WTC11 (cell line): ENCODE measurements around the gene GBP1. TPM values are rescaled to one million over a fixed set of nuclear protein-coding genes. Genes with fewer than 3 reads are reported as not detected.

Source experiments
- ATAC-seq: fragments of 200-7000 bp; cut with Tn5 transposase; 2 replicates; pipeline ENCODE4 v1.10.0; 2021; ENCODE audit warnings: mild to moderate bottlenecking, moderate library complexity
- CTCF ChIA-PET: fragments of 300-600 bp; sonication (Branson Sonifier 250); formaldehyde crosslinking; loops from one replicate; lab custom pipeline; 2021; ENCODE audit warnings: antibody characterized with exemption; lab: Charles Lee
- POLR2A ChIA-PET: fragments of 350-600 bp; sonication (Branson Sonifier 250); formaldehyde crosslinking; loops from one replicate; lab custom pipeline; 2021; ENCODE audit warnings: antibody characterized with exemption; lab: Charles Lee
- DNase-seq: peaks from one replicate; pipeline ENCODE4 v3.0.0; 2021; ENCODE audit warnings: low spot score
- H3K27ac Mint-ChIP-seq: 2 replicates; pipeline ENCODE4 v1.8.0; 2021; ENCODE audit warnings: mixed read lengths
- H3K27me3 Mint-ChIP-seq: 2 replicates; pipeline ENCODE4 v1.8.0; 2021; ENCODE audit warnings: low read depth, mild to moderate bottlenecking, moderate library complexity, mixed read lengths
- H3K36me3 Mint-ChIP-seq: 2 replicates; pipeline ENCODE4 v1.8.0; 2021; ENCODE audit warnings: mixed read lengths
- H3K4me1 Mint-ChIP-seq: 2 replicates; pipeline ENCODE4 v1.8.0; 2022; ENCODE audit warnings: mixed read lengths
- H3K4me3 Mint-ChIP-seq: 2 replicates; pipeline ENCODE4 v1.8.0; 2021; ENCODE audit warnings: mild to moderate bottlenecking, moderate library complexity, mixed read lengths
- H3K9me3 Mint-ChIP-seq: 2 replicates; pipeline ENCODE4 v1.8.0; 2021; ENCODE audit warnings: mixed read lengths
- AR ChIP-seq: fragments of 250-450 bp; sonication (Bioruptor Pico); IDR thresholded peaks from 2 replicates; pipeline ENCODE4 v1.9.0; 2021; ENCODE audit warnings: mild to moderate bottlenecking
- ATF6 ChIP-seq: sonication (generic); formaldehyde crosslinking; IDR thresholded peaks from 2 replicates; pipeline ENCODE4 v1.8.1; 2023; ENCODE audit warnings: mild to moderate bottlenecking, missing genetic modification reagents
- CDX4 ChIP-seq: fragments of 250-450 bp; sonication (Bioruptor Pico); IDR thresholded peaks from 2 replicates; pipeline ENCODE4 v1.9.0; 2021; ENCODE audit warnings: moderate library complexity, mild to moderate bottlenecking, inconsistent platforms, borderline replicate concordance
- EMX1 ChIP-seq: fragments of 250-450 bp; sonication (Bioruptor Pico); IDR thresholded peaks from 2 replicates; pipeline ENCODE4 v1.8.0; 2021; ENCODE audit warnings: mild to moderate bottlenecking
- ERG ChIP-seq: fragments of 250-450 bp; sonication (Bioruptor Pico); IDR thresholded peaks from 2 replicates; pipeline ENCODE4 v1.8.0; 2021; ENCODE audit warnings: mild to moderate bottlenecking
- JAZF1 ChIP-seq: fragments of 250-450 bp; sonication (Bioruptor Pico); IDR thresholded peaks from 2 replicates; pipeline ENCODE4 v1.9.0; 2021; ENCODE audit warnings: moderate library complexity, mild to moderate bottlenecking, inconsistent platforms
- JUN ChIP-seq: sonication (generic); formaldehyde crosslinking; IDR thresholded peaks from 2 replicates; pipeline ENCODE4 v1.8.0; 2023; ENCODE audit warnings: mild to moderate bottlenecking, missing genetic modification reagents
- MXD4 ChIP-seq: fragments of 250-450 bp; sonication (Bioruptor Pico); IDR thresholded peaks from 2 replicates; pipeline ENCODE4 v1.8.0; 2021; ENCODE audit warnings: mild to moderate bottlenecking, moderate library complexity, borderline replicate concordance
- MYBL2 ChIP-seq: sonication (generic); formaldehyde crosslinking; IDR thresholded peaks from 2 replicates; pipeline ENCODE4 v1.8.1; 2023; ENCODE audit warnings: mild to moderate bottlenecking, moderate library complexity, missing genetic modification reagents
- OVOL2 ChIP-seq: fragments of 250-450 bp; sonication (Bioruptor Pico); IDR thresholded peaks from 2 replicates; pipeline ENCODE4 v1.9.0; 2021; ENCODE audit warnings: mild to moderate bottlenecking, borderline replicate concordance
- RORB ChIP-seq: fragments of 250-450 bp; sonication (Bioruptor Pico); IDR thresholded peaks from 2 replicates; pipeline ENCODE4 v1.9.0; 2021; ENCODE audit warnings: mild to moderate bottlenecking
- TCF7 ChIP-seq: sonication (generic); formaldehyde crosslinking; IDR thresholded peaks from 2 replicates; pipeline ENCODE4 v1.8.0; 2022; ENCODE audit warnings: mild to moderate bottlenecking, low read depth, missing genetic modification reagents, moderate library complexity
- TEAD1 ChIP-seq: sonication (generic); formaldehyde crosslinking; IDR thresholded peaks from 2 replicates; pipeline ENCODE4 v1.8.0; 2022; ENCODE audit warnings: mild to moderate bottlenecking, missing genetic modification reagents
- ZNF121 ChIP-seq: sonication (generic); formaldehyde crosslinking; IDR thresholded peaks from 2 replicates; pipeline ENCODE4 v1.8.0; 2023; ENCODE audit warnings: missing genetic modification reagents
- ZNF219 ChIP-seq: sonication (generic); formaldehyde crosslinking; IDR thresholded peaks from 2 replicates; pipeline ENCODE4 v1.8.0; 2023; ENCODE audit warnings: missing genetic modification reagents, mild to moderate bottlenecking, borderline replicate concordance
- ZNF232 ChIP-seq: sonication (generic); formaldehyde crosslinking; IDR thresholded peaks from 2 replicates; pipeline ENCODE4 v1.8.0; 2022; ENCODE audit warnings: mild to moderate bottlenecking, missing genetic modification reagents
- ZNF425 ChIP-seq: fragments of 250-450 bp; sonication (Bioruptor Pico); conservative IDR thresholded peaks from 2 replicates; pipeline ENCODE4 v1.9.0; 2021; ENCODE audit warnings: mild to moderate bottlenecking
- total RNA-seq: library from RNA; stranded (reverse); gene quantifications from 3 replicates; pipeline ENCODE4 v1.2.3, GENCODE V29; 2021
- TF ChIP-seq, protein P1 (sequence below): fragments of 200-600 bp; IDR thresholded peaks from 2 replicates; pipeline ENCODE4 v1.8.0; 2022; ENCODE audit warnings: antibody characterized with exemption
- TF ChIP-seq, protein P2 (sequence below): sonication (generic); formaldehyde crosslinking; IDR thresholded peaks from 2 replicates; pipeline ENCODE4 v1.8.0; 2022; ENCODE audit warnings: mild to moderate bottlenecking, missing genetic modification reagents
- TF ChIP-seq, protein P3 (sequence below): sonication (generic); formaldehyde crosslinking; IDR thresholded peaks from 2 replicates; pipeline ENCODE4 v1.8.1; 2022; ENCODE audit warnings: missing genetic modification reagents, borderline replicate concordance

GBP1 gene
- total RNA-seq, 1 experiment from 2014 or later: 0.20 TPM

DNA sequence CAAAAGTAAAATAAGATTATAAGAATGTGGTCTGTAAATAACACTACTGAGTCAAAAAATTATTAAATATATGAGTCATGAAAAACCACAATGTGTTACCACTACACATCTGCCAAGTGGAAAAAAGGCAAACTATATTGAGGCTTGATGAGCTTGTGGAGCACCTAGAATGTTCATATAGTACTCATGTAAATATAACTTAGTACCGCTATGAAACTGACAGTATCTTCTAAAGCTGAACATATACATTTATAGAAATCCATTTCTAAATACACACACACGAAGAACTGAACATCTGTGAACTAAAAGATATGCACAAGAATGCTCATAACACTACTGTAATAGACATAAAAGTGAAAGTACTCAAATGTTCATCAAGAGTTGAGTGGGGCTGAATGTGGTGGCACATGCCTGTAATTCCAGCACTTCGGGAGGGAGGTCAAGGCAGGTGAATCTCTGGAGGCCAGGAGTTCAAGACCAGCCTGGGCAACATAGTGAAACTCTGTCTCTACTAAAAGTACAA lies 23.8 kb downstream of the GBP1 start:
- H3K9me3 Mint-ChIP-seq: peaks cover 3% of the 10 kb centered on the region
- no peak for DNase-seq

DNA sequence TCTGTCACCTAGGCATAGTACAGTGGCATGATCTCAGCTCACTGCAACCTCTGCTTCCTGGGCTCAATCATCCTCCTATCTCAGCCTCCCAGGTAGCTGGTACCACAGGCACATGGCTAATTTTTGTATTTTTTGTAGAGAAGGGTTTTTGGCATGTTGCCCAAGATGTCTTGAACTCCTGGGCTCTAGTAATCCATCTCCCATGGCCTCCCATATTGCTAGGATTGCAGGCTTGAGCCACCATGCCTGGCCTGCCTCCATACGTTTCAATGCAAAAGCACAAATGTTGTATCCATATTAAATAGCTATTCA lies 24.7 kb downstream of the GBP1 start:
- CTCF ChIA-PET: no interaction called here
- no peak overlapping the region for H3K4me3 Mint-ChIP-seq
- TF ChIP-seq ATF6 (no peak), MYBL2 (CRISPR knock-in tag) (no peak)
- TF ChIP-seq, protein P1, sequence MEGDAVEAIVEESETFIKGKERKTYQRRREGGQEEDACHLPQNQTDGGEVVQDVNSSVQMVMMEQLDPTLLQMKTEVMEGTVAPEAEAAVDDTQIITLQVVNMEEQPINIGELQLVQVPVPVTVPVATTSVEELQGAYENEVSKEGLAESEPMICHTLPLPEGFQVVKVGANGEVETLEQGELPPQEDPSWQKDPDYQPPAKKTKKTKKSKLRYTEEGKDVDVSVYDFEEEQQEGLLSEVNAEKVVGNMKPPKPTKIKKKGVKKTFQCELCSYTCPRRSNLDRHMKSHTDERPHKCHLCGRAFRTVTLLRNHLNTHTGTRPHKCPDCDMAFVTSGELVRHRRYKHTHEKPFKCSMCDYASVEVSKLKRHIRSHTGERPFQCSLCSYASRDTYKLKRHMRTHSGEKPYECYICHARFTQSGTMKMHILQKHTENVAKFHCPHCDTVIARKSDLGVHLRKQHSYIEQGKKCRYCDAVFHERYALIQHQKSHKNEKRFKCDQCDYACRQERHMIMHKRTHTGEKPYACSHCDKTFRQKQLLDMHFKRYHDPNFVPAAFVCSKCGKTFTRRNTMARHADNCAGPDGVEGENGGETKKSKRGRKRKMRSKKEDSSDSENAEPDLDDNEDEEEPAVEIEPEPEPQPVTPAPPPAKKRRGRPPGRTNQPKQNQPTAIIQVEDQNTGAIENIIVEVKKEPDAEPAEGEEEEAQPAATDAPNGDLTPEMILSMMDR: no peak
- ATAC-seq (no peak), DNase-seq (no peak)
- H3K4me1 Mint-ChIP-seq: no peaks in the 10 kb centered on the region
- no peak overlapping the region; the same call in 1 of the 2 replicates for H3K27ac Mint-ChIP-seq
- no peaks in the 10 kb centered on the region; the same call in 1 of the 2 replicates for H3K27me3 Mint-ChIP-seq
- POLR2A ChIA-PET: no interaction called here
- H3K9me3 Mint-ChIP-seq: peaks cover 7% of the 10 kb centered on the region
- H3K36me3 Mint-ChIP-seq: no peaks in the 10 kb centered on the region

More for the DNA sequence above, 23.8 kb downstream of the GBP1 start:
- no peak overlapping the region for H3K4me3 Mint-ChIP-seq
- POLR2A ChIA-PET: no interaction called here
- H3K4me1 Mint-ChIP-seq: no peaks in the 10 kb centered on the region
- no peak overlapping the region for H3K27ac Mint-ChIP-seq
- ATAC-seq: no peak
- TF ChIP-seq JAZF1 (CRISPR knock-in tag) (no peak), AR (CRISPR knock-in tag) (no peak), TEAD1 (CRISPR knock-in tag) (no peak), CDX4 (CRISPR knock-in tag) (no peak), MXD4 (no peak), ZNF121 (no peak), JUN (no peak), TCF7 (CRISPR knock-in tag) (no peak), ZNF232 (no peak)
- TF ChIP-seq, protein P2, sequence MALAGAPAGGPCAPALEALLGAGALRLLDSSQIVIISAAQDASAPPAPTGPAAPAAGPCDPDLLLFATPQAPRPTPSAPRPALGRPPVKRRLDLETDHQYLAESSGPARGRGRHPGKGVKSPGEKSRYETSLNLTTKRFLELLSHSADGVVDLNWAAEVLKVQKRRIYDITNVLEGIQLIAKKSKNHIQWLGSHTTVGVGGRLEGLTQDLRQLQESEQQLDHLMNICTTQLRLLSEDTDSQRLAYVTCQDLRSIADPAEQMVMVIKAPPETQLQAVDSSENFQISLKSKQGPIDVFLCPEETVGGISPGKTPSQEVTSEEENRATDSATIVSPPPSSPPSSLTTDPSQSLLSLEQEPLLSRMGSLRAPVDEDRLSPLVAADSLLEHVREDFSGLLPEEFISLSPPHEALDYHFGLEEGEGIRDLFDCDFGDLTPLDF (CRISPR knock-in tag): no peak
- no peaks in the 10 kb centered on the region for H3K36me3 Mint-ChIP-seq
- H3K27me3 Mint-ChIP-seq: no peaks in the 10 kb centered on the region; the same call in 1 of the 2 replicates
- CTCF ChIA-PET: no interaction called here

GRCh38 chr1:89037186-89037585 lies 27.8 kb downstream of the GBP1 start:
- POLR2A ChIA-PET: no interaction called here
- H3K36me3 Mint-ChIP-seq: peaks cover 4% of the 10 kb centered on the region; the same call in 1 of the 2 replicates
- TF ChIP-seq ZNF219 (no peak), EMX1 (CRISPR knock-in tag) (no peak), JAZF1 (CRISPR knock-in tag) (no peak), ERG (no peak), OVOL2 (CRISPR knock-in tag) (no peak), RORB (CRISPR knock-in tag) (no peak), ZNF425 (CRISPR knock-in tag) (no peak)
- TF ChIP-seq, protein P3, sequence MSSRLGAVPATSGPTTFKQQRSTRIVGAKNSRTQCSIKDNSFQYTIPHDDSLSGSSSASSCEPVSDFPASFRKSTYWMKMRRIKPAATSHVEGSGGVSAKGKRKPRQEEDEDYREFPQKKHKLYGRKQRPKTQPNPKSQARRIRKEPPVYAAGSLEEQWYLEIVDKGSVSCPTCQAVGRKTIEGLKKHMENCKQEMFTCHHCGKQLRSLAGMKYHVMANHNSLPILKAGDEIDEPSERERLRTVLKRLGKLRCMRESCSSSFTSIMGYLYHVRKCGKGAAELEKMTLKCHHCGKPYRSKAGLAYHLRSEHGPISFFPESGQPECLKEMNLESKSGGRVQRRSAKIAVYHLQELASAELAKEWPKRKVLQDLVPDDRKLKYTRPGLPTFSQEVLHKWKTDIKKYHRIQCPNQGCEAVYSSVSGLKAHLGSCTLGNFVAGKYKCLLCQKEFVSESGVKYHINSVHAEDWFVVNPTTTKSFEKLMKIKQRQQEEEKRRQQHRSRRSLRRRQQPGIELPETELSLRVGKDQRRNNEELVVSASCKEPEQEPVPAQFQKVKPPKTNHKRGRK (CRISPR knock-in tag): no peak
- TF ChIP-seq, all 79 proteins: peak for 0
- ATAC-seq (no peak), DNase-seq (no peak)
- no peaks in the 10 kb centered on the region; the same call in none of the 2 replicates for H3K27me3 Mint-ChIP-seq
- CTCF ChIA-PET: no interaction called here
- H3K27ac Mint-ChIP-seq: no peak overlapping the region
- peaks cover 20% of the 10 kb centered on the region for H3K9me3 Mint-ChIP-seq
- no peak overlapping the region for H3K4me3 Mint-ChIP-seq
- H3K4me1 Mint-ChIP-seq: no peaks in the 10 kb centered on the region
